ENCODE data around the gene NOXA1. TPM values are rescaled to one million over a fixed set of nuclear protein-coding genes. Genes with fewer than 3 reads are reported as not detected.

The NOXA1 gene
- total RNA-seq, 1 donor from 2014 or later = 6.9 TPM

DNA sequence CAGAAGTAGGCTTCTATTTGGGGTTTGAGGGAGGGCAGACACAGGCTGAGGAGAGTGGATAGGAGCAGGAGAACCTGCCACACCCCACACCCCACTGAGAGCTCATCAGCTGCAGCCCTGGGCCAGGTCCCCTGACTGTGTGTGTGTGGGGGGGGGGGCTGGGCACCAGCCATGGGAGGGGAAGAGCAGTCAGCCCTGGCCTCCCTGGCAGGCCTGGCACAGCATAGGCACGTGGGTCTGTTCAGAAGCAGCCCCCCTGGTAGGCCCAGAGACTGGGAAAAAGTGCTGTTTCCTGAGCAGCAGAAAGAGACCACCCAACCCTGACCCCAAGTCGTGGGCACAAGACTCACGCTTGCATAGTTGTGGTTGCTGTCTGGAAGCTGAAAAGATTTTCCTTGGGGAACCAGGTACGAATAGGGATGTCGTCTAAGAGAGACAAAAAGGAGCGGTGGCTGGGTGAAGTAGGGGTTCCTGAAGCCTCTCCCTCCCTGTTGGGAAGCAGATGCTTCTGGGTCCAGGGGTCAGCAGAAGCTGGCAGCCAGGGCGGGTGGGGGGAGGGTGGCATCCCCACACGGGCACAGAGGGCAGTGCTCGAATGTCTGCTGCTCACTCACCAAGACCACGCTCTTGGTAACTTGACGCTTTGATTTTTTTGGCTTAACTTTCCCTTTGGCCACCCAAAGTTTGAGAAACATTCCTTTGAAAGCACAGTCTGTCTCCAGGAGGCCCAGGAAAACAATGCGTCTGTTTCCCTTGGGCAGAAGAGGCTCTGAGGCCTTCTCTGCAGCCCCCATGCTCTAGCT lies 33.1 kb downstream of the NOXA1 start:
- no peak for TF ChIP-seq CTCF (IDR thresholded peaks at IDR 0.05)
- H3K4me3 ChIP-seq = no peak overlapping the region
- peaks cover 34% of the 10 kb centered on the region for H3K4me1 ChIP-seq
- H3K36me3 ChIP-seq = no peaks in the 10 kb centered on the region
- intact Hi-C loops (cut with DNase I) = no loop called here
- no peaks in the 10 kb centered on the region for H3K27me3 ChIP-seq (ENCODE audit: low read depth)
- DNase-seq (peak; percentile 37), ATAC-seq (no peak)
- no peaks in the 10 kb centered on the region for H3K9me3 ChIP-seq
- no peak overlapping the region for H3K27ac ChIP-seq

- H3K9me3 ChIP-seq = no peaks in the 10 kb centered on the region
- H3K27me3 ChIP-seq (ENCODE audit: low read depth) = no peaks in the 10 kb centered on the region
- no peak for TF ChIP-seq CTCF (IDR thresholded peaks at IDR 0.05)
- intact Hi-C loops (cut with DNase I) = no loop called here
- ATAC-seq = no peak
- DNase-seq = peak; percentile 40
- no peak overlapping the region for H3K4me3 ChIP-seq
- H3K36me3 ChIP-seq = no peaks in the 10 kb centered on the region
- H3K4me1 ChIP-seq = peaks cover 34% of the 10 kb centered on the region
- no peak overlapping the region for H3K27ac ChIP-seq
Measured at GRCh38 chr9:137456864-137457405, 33.7 kb downstream of the NOXA1 start.

GRCh38 chr9:137457406-137458193 lies 34.4 kb downstream of the NOXA1 start:
- peak; percentile 48 for DNase-seq
- H3K4me3 ChIP-seq = no peak overlapping the region

DNA sequence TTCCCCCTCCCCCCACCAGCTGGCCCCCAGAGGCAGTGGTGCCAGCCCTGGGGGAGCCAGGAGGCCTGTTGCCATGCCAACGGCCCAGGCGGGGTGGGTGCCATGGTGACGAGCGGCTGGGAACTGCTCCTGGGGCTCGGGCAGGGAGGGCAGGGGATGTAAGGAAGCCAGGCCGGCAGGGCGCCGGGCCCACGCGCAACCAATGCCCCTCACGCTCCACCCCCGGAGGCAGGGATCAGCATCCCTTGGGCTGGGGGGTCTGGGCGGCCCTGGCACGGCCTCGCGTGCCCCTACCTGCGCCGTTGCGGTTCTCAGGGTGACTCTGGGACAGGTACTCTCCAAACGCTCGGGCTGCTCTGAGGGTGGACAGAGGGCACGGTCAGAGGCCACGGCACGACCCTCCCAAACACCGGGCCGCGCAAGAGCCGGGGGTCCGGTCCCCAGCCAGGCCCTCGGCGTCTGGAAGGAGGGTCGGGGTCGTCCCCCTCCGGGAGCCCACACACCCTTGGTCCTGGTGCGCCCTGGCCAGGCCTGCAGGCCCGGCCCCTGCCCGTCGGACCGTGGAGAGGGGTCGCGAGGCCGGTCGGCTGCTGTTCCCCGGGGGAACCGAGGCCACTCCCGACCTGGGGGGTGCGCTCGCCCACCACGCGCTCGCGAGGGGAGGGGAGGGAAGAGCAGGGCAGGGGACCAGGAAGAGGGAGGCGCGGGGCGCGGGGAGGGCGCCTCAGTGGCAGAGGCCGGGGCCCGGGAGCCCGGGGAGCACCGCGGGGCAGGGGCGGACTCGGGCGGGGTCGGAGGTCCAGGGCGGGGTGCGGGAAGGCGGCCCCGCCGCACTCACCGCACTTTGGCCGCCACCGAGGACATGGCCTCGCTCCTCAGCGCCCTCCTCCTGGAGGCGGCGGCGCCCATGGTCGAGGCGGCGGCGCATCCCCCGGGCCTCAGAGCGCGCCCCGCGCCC lies 35.3 kb downstream of the NOXA1 start:
- no peaks in the 10 kb centered on the region for H3K27me3 ChIP-seq (ENCODE audit: low read depth)
- no peaks in the 10 kb centered on the region for H3K9me3 ChIP-seq
- H3K36me3 ChIP-seq = no peaks in the 10 kb centered on the region
- ATAC-seq (no peak), DNase-seq (peak; percentile 57)
- TF ChIP-seq CTCF (IDR thresholded peaks at IDR 0.05) = no peak
- peaks cover 30% of the 10 kb centered on the region for H3K4me1 ChIP-seq
- H3K27ac ChIP-seq = peak overlapping the region; percentile 69
- H3K4me3 ChIP-seq = peak overlapping the region; percentile 64
- intact Hi-C loops (cut with DNase I) = no loop called here

More at GRCh38 chr9:137457406-137458193, 34.4 kb downstream of the NOXA1 start:
- Histone ChIP-seq H3K27ac (no peak overlapping the region), H3K36me3 (no peaks in the 10 kb centered on the region), H3K9me3 (no peaks in the 10 kb centered on the region), H3K4me1 (peaks cover 34% of the 10 kb centered on the region), H3K27me3 (ENCODE audit: low read depth) (no peaks in the 10 kb centered on the region)
- intact Hi-C loops (cut with DNase I) = no loop called here
- no peak for ATAC-seq
- no peak for TF ChIP-seq CTCF (IDR thresholded peaks at IDR 0.05)

GRCh38 chr9:137459152-137459600 lies 36.0 kb downstream of the NOXA1 start, which contains the start of gene NSMF:
Gene NSMF (minus strand): TSS chr9:137459334. CDS start chr9:137459102, 232 bp downstream.
- Histone ChIP-seq H3K27me3 (ENCODE audit: low read depth) (no peaks in the 10 kb centered on the region), H3K4me1 (peaks cover 27% of the 10 kb centered on the region), H3K27ac (peak within 1 kb of the TSS; percentile 69), H3K9me3 (no peaks in the 10 kb centered on the region), H3K36me3 (no peaks in the 10 kb centered on the region), H3K4me3 (peak within 1 kb of the TSS; percentile 64)
- DNase-seq (peak; percentile 95), ATAC-seq (peak; percentile 91)
- TF ChIP-seq CTCF (IDR thresholded peaks at IDR 0.05) = no peak
- intact Hi-C loops (cut with DNase I) = no loop called here
